BE2C (cell line): ENCODE results near the gene FAM236B. TPM values are rescaled to one million over a fixed set of nuclear protein-coding genes. Genes with fewer than 3 reads are reported as not detected.
"Not testable (repeated sequence)": the region's sequence is repeated elsewhere in the genome, so short reads cannot be mapped to it uniquely, and the experiment has no call there.

Source experiments
- DNase-seq: peaks from one replicate; pipeline ENCODE4 v3.0.0-alpha.2; 2020
- H3K27me3 ChIP-seq: fragments of 250-450 bp; sonication (Bioruptor Pico); 2 replicates; pipeline ENCODE4 v1.5.1; 2020; ENCODE audit warnings: mild to moderate bottlenecking
- H3K36me3 ChIP-seq: fragments of 250-450 bp; sonication (Bioruptor Pico); 2 replicates; pipeline ENCODE4 v1.5.1; 2020; ENCODE audit warnings: mild to moderate bottlenecking
- H3K4me1 ChIP-seq: fragments of 250-450 bp; sonication (Bioruptor Pico); 2 replicates; pipeline ENCODE4 v1.5.1; 2020
- H3K4me3 ChIP-seq: 2 replicates; pipeline ENCODE4 v1.5.1; 2011; ENCODE audit warnings: low read depth, low read length
- H3K9me3 ChIP-seq: fragments of 250-450 bp; sonication (Bioruptor Pico); 2 replicates; pipeline ENCODE4 v1.5.1; 2020
- polyA plus RNA-seq: library from polyadenylated mRNA; unstranded; fragments of >200 nt; gene quantifications from one replicate; pipeline ENCODE4 v1.2.1, GENCODE V29; 2012; ENCODE audit warnings: low read depth, missing spikeins; ENCODE audit not compliant: insufficient read length, insufficient read depth

The FAM236B gene
- not detected for polyA plus RNA-seq

DNA sequence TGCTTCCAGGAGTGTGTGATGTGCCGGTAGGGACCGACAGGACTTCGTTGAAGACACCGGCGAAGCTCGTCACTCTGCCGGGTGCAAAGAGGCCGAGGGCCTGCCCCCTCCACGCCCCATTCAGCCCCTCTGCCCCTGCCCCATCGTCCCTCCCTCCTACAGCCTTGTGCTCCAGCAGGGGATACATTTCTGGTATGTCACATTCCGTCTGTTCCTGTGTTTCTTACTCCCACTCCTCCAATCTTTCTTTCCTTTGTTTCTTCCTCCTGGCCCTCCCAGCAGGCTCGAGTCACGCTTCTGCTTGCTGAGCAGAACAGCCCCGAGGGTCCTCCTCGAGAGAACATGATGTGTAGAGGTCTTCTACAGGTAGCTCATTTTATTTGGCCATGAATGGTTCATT is at the start of gene FAM236B:
Gene FAM236B, minus strand, starts transcription at position 101 of the 400 bp plus-strand sequence. Its CDS starts 100 bp downstream, at position 1.
- H3K36me3 ChIP-seq, H3K4me1 ChIP-seq, H3K9me3 ChIP-seq, DNase-seq, H3K27me3 ChIP-seq, H3K4me3 ChIP-seq: not testable (repeated sequence)

DNA sequence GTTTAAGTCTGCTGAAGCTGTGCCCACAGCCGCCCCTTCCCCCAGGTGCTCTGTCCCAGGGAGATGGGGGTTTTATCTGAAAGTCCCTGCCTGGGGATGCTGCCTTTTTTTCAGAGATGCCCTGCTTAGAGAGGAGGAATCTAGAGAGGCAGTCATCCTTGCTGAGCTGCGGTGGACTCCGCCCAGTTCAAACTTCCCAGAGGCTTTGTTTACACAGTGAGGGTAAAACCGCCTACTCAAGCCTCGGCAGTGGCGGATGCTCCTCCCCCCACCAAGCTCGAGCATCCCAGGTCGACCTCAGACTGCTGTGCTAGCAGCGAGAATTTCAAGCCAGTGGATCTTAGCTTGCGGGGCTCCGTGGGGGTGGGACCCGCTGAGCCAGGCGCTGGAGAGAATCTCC is 48.2 kb upstream of the FAM236B start:
- H3K4me3 ChIP-seq, H3K36me3 ChIP-seq, DNase-seq, H3K27me3 ChIP-seq, H3K4me1 ChIP-seq, H3K9me3 ChIP-seq: not testable (repeated sequence)

DNA sequence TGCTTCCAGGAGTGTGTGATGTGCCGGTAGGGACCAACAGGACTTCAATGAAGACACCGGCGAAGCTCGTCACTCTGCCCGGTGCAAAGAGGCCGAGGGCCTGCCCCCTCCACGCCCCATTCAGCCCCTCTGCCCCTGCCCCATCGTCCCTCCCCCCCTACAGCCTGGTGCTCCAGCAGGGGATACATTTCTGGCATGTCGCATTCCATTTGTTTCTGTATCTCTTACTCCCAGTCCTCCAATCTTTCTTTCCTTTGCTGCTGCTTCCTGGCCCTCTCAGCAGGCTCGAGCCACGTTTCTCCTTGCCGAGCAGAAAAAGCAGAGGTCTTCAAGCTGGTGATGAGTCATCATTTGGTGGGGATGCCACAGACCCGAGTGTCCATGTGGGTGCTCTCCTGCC is 25.6 kb upstream of the FAM236B start, which contains the start of gene FAM236D:
Gene FAM236D, minus strand, starts transcription at position 101 of the 400 bp plus-strand sequence. Its CDS starts 100 bp downstream, at position 1.
- H3K36me3 ChIP-seq, H3K4me1 ChIP-seq, DNase-seq, H3K27me3 ChIP-seq, H3K9me3 ChIP-seq, H3K4me3 ChIP-seq: not testable (repeated sequence)

DNA sequence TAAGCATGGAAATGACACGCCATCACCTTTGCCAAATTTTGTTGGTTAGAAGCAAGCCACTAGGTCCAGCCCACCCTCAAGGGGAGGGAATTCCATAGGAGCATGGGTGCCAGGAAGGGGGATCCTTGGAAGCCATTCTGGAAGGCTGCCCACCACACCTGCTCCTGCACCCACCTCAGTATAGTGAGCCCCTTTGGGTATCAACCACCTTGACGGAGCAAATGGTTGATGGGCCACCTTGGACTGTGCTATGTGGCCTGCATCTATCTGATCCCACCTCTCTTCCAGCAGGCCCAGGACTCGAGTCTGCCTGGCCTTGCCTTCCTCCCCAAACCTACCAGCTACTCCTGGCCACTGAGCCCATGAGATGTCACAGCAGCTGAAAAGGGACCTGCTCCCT is 7.9 kb upstream of the FAM236B start:
- not testable (repeated sequence) for H3K9me3 ChIP-seq, H3K4me1 ChIP-seq, H3K4me3 ChIP-seq, H3K27me3 ChIP-seq, H3K36me3 ChIP-seq, DNase-seq

DNA sequence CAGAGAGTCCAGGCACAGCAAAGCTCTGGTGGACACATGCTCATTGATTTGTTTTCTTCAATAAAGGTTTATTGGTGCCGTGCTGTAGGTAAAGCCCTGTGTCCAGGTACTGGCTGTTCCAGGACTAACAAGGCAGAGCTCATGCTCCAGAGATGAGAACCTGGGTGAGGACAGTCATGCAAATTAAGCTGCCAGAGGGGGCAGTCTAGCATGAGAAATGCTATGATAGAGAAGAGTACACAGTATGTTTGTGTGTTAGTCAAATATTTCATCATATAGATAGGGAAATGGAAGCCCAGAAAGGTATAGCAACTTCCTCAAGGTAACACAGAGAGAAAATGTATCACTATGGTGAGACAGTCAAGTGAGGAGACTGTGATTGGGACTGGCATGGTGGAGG is 5.7 kb upstream of the FAM236B start:
- not testable (repeated sequence) for DNase-seq, H3K4me3 ChIP-seq

GRCh38 chrX:72783964-72784363 is 1.5 kb upstream of the FAM236B start:
- H3K36me3 ChIP-seq, H3K9me3 ChIP-seq, H3K27me3 ChIP-seq, H3K4me3 ChIP-seq, H3K4me1 ChIP-seq, DNase-seq: not testable (repeated sequence)

More for the DNA sequence above, 5.7 kb upstream of the FAM236B start:
- H3K9me3 ChIP-seq, H3K27me3 ChIP-seq, H3K4me1 ChIP-seq, H3K36me3 ChIP-seq: not testable (repeated sequence)

GRCh38 chrX:72783365-72783936 is 991 bp upstream of the FAM236B start:
- not testable (repeated sequence) for H3K27me3 ChIP-seq, DNase-seq, H3K9me3 ChIP-seq

GRCh38 chrX:72778146-72778545 is 4.3 kb downstream of the FAM236B start:
- H3K4me3 ChIP-seq, H3K4me1 ChIP-seq, DNase-seq, H3K36me3 ChIP-seq, H3K9me3 ChIP-seq, H3K27me3 ChIP-seq: not testable (repeated sequence)

More at GRCh38 chrX:72783365-72783936, 991 bp upstream of the FAM236B start:
- not testable (repeated sequence) for H3K4me1 ChIP-seq, H3K36me3 ChIP-seq, H3K4me3 ChIP-seq

GRCh38 chrX:72777467-72777790 is 5.0 kb downstream of the FAM236B start:
- not testable (repeated sequence) for DNase-seq, H3K27me3 ChIP-seq, H3K36me3 ChIP-seq, H3K9me3 ChIP-seq, H3K4me3 ChIP-seq, H3K4me1 ChIP-seq

- H3K4me3 ChIP-seq, DNase-seq, H3K27me3 ChIP-seq, H3K36me3 ChIP-seq, H3K9me3 ChIP-seq, H3K4me1 ChIP-seq: not testable (repeated sequence)
These were observed 5.6 kb downstream of the FAM236B start, which contains the start of gene DMRTC1B for GRCh38 chrX:72776653-72777466. Gene DMRTC1B, plus strand, starts transcription at chrX:72776890. Its CDS starts 68,246 bp downstream, at chrX:72845136.

GRCh38 chrX:72760454-72760853 is 22.0 kb downstream of the FAM236B start:
- not testable (repeated sequence) for H3K4me1 ChIP-seq

GRCh38 chrX:72748545-72748944 is 33.9 kb downstream of the FAM236B start:
- not testable (repeated sequence) for H3K9me3 ChIP-seq, DNase-seq, H3K4me3 ChIP-seq, H3K27me3 ChIP-seq, H3K4me1 ChIP-seq, H3K36me3 ChIP-seq

More at GRCh38 chrX:72760454-72760853, 22.0 kb downstream of the FAM236B start:
- H3K4me3 ChIP-seq, H3K36me3 ChIP-seq, DNase-seq, H3K27me3 ChIP-seq, H3K9me3 ChIP-seq: not testable (repeated sequence)

DNA sequence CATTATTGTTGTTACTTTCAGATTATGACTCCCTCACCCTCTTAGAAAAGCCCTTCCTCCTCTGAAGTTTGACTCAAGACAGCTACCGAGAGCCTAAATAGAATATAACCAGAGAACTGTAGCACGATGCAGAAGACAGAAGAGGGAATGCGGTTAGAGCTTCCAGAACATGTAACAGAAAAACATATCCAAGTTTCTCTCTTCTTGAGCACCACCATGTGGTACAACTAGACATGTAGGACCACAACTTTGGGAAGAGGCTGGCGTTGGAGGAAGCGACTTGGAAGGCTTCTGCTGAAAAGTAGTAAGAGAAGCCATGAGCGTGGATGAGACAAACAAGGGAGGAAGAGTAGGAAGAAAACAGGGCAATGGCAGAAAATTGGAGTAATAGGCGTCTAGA is 36.9 kb downstream of the FAM236B start:
- not testable (repeated sequence) for H3K9me3 ChIP-seq, H3K4me1 ChIP-seq, H3K27me3 ChIP-seq, DNase-seq, H3K4me3 ChIP-seq, H3K36me3 ChIP-seq
